Ecto neural progenitor cell (in vitro differentiated cells): ENCODE results near the gene PRKCA.

ENCODE experiments used
- DNase-seq: peaks from one replicate; pipeline ENCODE4 v3.0.0-alpha.2; 2018; ENCODE audit warnings: low spot score

PRKCA gene

GRCh38 chr17:66810951-66811682 is 508.7 kb downstream of the PRKCA start:
- DNase-seq: no peak

DNA sequence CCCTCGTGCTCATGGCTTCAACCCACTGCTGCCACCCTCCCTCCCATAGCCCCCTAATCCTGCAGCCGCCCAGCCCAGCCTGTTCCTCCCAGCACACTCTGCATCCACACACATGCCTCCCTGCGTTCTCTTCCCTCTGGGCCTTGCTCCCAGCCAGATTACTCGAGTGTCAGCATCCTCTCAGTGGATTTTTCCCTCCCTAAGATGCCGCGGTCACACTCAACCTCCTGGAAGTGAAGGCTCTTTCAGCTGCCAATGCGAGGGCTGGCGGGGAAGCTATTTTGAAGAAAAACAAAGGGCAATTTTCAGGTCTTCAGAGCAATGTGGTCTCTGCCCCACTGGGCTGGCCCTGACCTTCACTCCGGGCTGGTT is 509.3 kb downstream of the PRKCA start:
- no peak for DNase-seq

DNA sequence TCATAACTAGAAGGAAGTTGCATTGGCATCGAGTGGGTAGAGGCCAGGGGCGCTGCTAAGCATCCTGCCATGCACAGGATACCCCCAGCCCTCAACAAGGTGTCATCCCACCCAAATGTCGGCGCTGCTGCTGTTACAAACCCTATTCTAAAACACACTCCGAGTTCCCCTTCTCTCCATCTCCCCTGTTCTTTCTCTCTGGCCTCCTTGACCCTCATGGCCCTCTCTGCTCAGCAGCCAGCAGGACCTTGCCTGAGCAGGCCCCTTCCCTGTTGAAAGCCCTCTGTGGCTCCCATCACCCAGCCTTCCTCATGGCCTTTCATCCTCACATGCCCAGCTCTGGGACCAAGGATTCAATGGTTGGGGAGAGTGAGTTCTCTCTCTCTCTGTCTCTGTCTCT is 510.2 kb downstream of the PRKCA start:
- no peak for DNase-seq

- no peak for DNase-seq
Measured at GRCh38 chr17:66813296-66813695, 510.9 kb downstream of the PRKCA start.

DNA sequence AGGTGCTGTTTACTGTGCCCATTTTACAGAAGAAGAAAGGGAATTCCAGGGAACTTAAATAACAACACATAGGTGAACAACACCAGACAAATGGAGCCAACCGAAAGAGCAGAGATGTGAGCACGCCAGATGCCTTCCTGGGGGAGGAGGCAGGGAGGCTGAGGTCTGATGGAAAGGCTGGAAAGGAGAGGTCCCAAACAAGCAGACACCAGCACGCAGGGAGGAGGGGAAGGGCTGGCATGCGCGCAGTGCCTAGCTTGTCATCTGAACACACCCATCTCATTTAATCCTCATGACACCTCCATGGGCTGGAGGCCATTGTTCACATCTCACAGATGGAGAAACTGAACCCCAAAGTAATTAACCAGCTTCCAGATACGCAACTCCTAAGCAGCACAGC is 511.6 kb downstream of the PRKCA start:
- no peak for DNase-seq

GRCh38 chr17:66814570-66814969 is 512.2 kb downstream of the PRKCA start:
- no peak for DNase-seq

GRCh38 chr17:66817750-66818149 is 515.3 kb downstream of the PRKCA start:
- no peak for DNase-seq

- no peak for DNase-seq
Measured at GRCh38 chr17:66819466-66819865, 517.1 kb downstream of the PRKCA start.

- DNase-seq: no peak
Measured at GRCh38 chr17:66822009-66822408, 519.6 kb downstream of the PRKCA start.

GRCh38 chr17:66826856-66827255 is 524.4 kb downstream of the PRKCA start:
- DNase-seq: no peak

DNA sequence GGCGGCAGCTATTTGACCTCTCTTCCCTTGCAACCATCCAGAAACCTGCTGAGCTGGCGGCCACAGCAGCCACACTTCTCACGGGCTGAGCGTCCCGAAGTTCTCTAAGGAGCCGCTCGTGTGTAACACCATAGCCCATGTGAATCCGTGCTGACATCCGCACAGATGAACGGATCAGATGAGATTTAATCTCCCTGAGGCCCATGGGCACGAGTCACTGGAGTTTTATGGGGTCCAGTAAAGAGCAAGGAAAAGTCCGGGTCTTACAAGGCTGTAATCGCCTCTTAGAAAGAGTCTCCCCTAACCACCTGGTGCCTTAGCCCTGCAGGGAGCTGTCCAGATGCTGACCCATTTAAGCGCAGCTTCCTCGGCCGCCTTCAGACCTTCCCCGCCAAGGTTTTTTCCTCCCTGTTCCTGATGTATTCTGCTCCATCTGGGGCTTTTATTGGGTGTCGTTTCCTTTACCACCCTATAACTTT is 527.0 kb downstream of the PRKCA start:
- peak; percentile 80 for DNase-seq

- no peak for DNase-seq
Measured at GRCh38 chr17:66829883-66830282, 527.5 kb downstream of the PRKCA start.

- no peak for DNase-seq
Measured at GRCh38 chr17:66830451-66830850, 528.0 kb downstream of the PRKCA start.

- no peak for DNase-seq
Measured at GRCh38 chr17:66831383-66832210, 529.2 kb downstream of the PRKCA start.

GRCh38 chr17:66833201-66833600 is 530.8 kb downstream of the PRKCA start:
- DNase-seq: no peak

DNA sequence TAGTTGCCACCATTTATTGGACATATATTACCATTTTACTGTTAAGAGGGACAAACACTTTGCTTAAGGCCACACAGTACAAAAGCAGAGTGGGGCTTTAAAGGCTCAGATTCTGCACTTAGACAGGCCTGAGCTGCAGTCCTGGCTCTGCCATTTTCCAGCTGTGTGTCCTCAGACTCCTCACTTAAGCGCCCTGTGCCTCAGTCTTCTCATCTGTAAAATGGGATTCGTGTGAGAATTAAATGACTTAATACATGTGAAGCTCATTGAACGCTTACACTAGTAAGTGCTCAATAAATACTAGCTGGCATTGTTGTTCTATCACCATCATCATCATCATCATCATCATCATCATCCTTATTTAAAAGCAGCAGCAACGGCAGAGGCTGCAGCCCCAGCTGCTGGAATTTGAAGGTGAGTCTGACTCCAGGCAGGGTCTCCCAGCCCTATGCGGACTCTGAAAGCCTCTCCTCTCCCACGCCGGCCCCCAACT is 532.1 kb downstream of the PRKCA start:
- DNase-seq: no peak

GRCh38 chr17:66834919-66835454 is 532.6 kb downstream of the PRKCA start, which contains the start of gene CACNG5:
Gene CACNG5, plus strand, starts transcription at chr17:66835117. Its CDS starts 42,216 bp downstream, at chr17:66877333.
- peak; percentile 69 for DNase-seq

DNA sequence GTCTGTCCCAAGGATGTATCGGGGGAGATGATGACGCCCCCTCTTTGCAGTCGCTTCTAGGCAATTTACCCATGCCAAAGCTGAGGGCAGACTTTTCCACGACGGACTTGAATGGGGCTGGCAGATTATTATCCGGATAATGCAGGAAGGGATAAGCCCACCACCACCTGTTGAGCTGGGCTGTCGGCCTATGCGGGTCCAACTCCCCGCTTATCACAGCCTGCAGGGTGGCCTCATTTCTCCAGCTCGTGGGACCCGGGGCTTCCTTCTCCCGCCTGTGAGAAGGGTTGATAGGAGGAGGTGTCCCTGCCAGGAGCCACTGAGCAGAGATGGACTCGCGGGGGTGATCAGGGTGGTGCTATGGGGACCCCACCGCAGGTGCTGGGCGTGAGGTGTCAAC is 533.1 kb downstream of the PRKCA start:
- DNase-seq: no peak

- no peak for DNase-seq
Measured at GRCh38 chr17:66836063-66837005, 533.9 kb downstream of the PRKCA start.

- DNase-seq: no peak
Measured at GRCh38 chr17:66837226-66837625, 534.8 kb downstream of the PRKCA start.

GRCh38 chr17:66837885-66838665 is 535.7 kb downstream of the PRKCA start:
- DNase-seq: no peak
